Neural crest cell (in vitro differentiated cells): ENCODE data around the gene WIPF2. TPM values are rescaled to one million over a fixed set of nuclear protein-coding genes. Genes with fewer than 3 reads are reported as not detected.
"Not testable (repeated sequence)": the region's sequence is repeated elsewhere in the genome, so short reads cannot be mapped to it uniquely, and the experiment has no call there.

ENCODE experiments used
- DNase-seq: peaks from one replicate; pipeline ENCODE4 v3.0.0; 2021; ENCODE audit warnings: low read depth, mixed read lengths, low spot score
- H3K27ac Mint-ChIP-seq: one replicate; pipeline ENCODE4 v1.8.0; 2021; ENCODE audit warnings: mild to moderate bottlenecking, mixed read lengths; ENCODE audit not compliant: unreplicated experiment
- H3K27me3 Mint-ChIP-seq: 2 replicates; pipeline ENCODE4 v1.8.0; 2021; ENCODE audit warnings: low read depth, mild to moderate bottlenecking, mixed read lengths
- H3K36me3 Mint-ChIP-seq: 2 replicates; pipeline ENCODE4 v1.8.0; 2021; ENCODE audit warnings: low read depth, mild to moderate bottlenecking, mixed read lengths
- H3K4me1 Mint-ChIP-seq: 2 replicates; pipeline ENCODE4 v1.8.0; 2021; ENCODE audit warnings: mixed read lengths
- H3K4me3 Mint-ChIP-seq: one replicate; pipeline ENCODE4 v1.8.0; 2021; ENCODE audit warnings: mild to moderate bottlenecking, mixed read lengths
- H3K9me3 Mint-ChIP-seq: 2 replicates; pipeline ENCODE4 v1.8.0; 2021; ENCODE audit warnings: mixed read lengths
- total RNA-seq: library from RNA; stranded (reverse); gene quantifications from 2 replicates; pipeline ENCODE4 v1.2.1, GENCODE V29; 2021
- TF ChIP-seq, protein P1 (sequence below): fragments of 200-600 bp; sonication (generic); conservative IDR thresholded peaks from 2 replicates; pipeline ENCODE4 v1.5.0; 2021; ENCODE audit warnings: antibody characterized with exemption, mild to moderate bottlenecking

Gene WIPF2
- total RNA-seq, 1 donor from 2014 or later = 28.7 TPM

DNA sequence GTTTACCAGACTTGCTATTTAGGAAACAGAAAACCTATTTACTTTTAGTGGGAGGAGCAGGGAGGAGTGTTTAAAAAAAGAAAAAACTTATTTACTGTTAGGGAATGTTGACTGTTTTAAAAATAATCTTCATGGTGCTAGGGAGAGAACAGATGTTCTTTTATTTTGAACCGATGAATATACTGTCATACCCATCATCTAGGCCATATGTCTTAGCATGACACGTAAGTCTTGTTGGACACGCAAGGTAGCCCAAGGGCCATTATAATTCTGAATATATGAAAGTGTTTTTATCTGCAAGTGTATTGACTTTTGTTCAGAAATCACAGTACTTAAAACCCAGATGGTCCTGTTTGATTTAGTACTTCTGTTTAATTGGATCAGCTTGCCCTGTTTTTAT is 11.6 kb downstream of the WIPF2 start:
- TF ChIP-seq, protein P1, sequence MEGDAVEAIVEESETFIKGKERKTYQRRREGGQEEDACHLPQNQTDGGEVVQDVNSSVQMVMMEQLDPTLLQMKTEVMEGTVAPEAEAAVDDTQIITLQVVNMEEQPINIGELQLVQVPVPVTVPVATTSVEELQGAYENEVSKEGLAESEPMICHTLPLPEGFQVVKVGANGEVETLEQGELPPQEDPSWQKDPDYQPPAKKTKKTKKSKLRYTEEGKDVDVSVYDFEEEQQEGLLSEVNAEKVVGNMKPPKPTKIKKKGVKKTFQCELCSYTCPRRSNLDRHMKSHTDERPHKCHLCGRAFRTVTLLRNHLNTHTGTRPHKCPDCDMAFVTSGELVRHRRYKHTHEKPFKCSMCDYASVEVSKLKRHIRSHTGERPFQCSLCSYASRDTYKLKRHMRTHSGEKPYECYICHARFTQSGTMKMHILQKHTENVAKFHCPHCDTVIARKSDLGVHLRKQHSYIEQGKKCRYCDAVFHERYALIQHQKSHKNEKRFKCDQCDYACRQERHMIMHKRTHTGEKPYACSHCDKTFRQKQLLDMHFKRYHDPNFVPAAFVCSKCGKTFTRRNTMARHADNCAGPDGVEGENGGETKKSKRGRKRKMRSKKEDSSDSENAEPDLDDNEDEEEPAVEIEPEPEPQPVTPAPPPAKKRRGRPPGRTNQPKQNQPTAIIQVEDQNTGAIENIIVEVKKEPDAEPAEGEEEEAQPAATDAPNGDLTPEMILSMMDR = no peak
- Mint-ChIP-seq H3K4me1 (no peaks in the 10 kb centered on the region), H3K27me3 (no peaks in the 10 kb centered on the region), H3K27ac (no peak overlapping the region), H3K4me3 (no peak overlapping the region), H3K9me3 (no peaks in the 10 kb centered on the region), H3K36me3 (peaks cover 4% of the 10 kb centered on the region)
- no peak for DNase-seq

DNA sequence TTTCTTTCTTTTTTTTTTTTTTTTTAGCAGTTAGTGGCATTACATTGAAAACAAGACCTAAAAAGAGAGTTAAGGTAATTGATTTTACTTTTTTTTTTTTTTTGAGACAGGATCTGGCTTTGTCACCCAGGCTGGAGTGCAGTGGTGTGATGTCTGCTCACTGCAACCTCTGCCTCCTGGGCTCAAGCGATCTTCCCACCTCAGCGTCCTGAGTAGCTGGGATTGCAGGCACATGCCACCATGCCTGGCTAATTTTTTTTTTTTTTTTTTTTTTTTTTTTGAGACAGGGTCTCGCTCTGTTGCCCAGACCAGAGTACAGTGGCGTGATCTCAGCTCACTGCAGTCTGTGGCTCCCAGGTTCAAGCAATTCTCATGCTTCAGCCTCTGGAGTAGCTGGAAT is 12.8 kb downstream of the WIPF2 start:
- not testable (repeated sequence) for H3K9me3 Mint-ChIP-seq, H3K36me3 Mint-ChIP-seq, H3K27me3 Mint-ChIP-seq, DNase-seq, H3K4me1 Mint-ChIP-seq, H3K4me3 Mint-ChIP-seq, H3K27ac Mint-ChIP-seq

DNA sequence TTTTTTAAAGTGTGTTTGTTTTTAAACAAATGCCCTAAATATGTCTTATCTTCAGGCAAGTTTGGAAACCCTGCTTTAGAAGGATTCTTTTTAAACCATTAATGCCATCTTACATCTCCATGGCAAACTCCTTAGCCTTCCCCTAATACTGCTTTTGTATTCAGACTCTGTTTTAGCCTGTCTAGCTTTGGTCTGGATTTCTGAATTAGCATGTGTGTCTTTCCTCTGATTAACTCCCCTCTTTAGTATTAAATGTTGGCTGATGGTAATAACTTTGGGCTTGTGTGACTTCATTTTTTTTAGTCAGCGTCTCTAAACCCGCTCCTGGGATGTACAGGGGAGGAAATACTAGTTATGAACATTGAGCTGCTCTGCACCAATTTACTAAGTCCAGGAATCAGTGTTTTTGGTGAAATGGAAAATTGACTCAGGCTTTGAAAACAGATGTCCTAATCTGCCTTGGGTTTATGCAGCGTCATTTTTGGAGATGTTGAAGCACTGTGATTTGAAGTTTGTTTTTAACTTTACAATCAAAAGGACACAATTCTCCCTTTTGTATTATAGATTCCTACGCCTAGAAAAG is 22.2 kb downstream of the WIPF2 start:
- Mint-ChIP-seq H3K4me1 (peaks cover 19% of the 10 kb centered on the region), H3K9me3 (no peaks in the 10 kb centered on the region), H3K27me3 (no peaks in the 10 kb centered on the region), H3K4me3 (no peak overlapping the region), H3K27ac (no peak overlapping the region), H3K36me3 (no peaks in the 10 kb centered on the region)
- TF ChIP-seq, protein P1 = no peak
- no peak for DNase-seq

DNA sequence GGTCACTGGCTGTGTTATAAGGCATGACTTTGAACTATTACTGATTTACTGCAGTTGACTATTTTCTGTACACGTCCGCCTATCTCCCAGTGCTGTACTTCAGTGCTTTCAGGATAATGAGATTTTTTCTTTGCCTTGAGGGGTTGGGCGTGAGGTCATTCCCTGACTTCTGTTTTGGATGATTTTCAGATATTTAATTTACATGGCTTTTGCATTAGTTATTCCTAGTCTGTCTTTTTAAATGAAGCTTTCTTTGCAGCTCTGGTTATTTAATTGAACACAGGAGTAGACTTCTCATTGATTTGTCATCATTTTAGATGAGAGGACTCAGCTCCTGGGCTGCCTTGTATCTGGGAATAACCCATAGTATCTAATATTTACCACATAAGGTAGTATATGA is 23.7 kb downstream of the WIPF2 start:
- peaks cover 19% of the 10 kb centered on the region for H3K4me1 Mint-ChIP-seq
- no peak for DNase-seq
- no peak overlapping the region for H3K27ac Mint-ChIP-seq
- H3K4me3 Mint-ChIP-seq = no peak overlapping the region
- H3K36me3 Mint-ChIP-seq = no peaks in the 10 kb centered on the region
- H3K27me3 Mint-ChIP-seq = no peaks in the 10 kb centered on the region
- TF ChIP-seq, protein P1 = no peak
- H3K9me3 Mint-ChIP-seq = no peaks in the 10 kb centered on the region

DNA sequence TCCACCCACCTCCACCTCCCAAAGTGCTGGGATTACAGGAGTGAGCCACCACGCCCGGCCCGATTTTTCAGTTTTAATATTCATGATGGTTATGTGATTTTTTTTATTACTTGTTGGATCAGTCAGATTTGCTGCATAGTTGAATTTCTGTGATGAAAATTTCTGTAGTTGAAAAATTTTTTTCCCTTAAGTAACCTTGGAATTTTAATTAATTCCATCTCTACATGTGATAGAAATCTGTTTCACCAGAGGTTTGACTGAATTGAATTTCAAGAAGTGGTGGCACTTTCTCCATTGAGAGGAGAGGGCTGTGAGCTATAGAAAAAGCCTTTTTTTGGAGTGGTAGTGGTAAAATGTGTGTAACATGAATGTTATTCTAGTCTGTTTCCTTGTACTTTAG is 24.7 kb downstream of the WIPF2 start:
- TF ChIP-seq, protein P1 = no peak

DNA sequence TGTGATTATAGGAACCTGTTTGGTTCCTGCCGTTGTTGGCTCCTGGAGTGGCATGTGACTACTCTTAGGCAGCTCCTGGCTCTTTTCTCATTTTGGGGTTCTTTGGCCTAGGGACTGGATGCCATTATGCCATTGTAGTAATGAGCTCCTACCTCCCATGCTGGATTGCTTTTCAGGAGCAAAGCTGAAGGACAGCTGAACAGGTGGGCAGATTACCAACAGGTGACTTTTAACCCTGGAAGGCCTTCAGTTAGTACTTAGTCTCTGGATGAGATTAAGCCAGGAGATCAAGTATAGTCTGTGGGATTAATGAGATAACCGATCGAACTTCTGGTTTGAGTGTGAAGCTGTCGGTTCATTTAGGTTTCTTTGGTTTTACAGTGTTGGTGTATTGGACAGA is 25.2 kb downstream of the WIPF2 start:
- H3K27ac Mint-ChIP-seq = peak overlapping the region; percentile 76
- no peaks in the 10 kb centered on the region for H3K36me3 Mint-ChIP-seq
- DNase-seq = no peak
- H3K27me3 Mint-ChIP-seq = no peaks in the 10 kb centered on the region
- no peaks in the 10 kb centered on the region for H3K9me3 Mint-ChIP-seq
- no peak overlapping the region for H3K4me3 Mint-ChIP-seq
- peaks cover 28% of the 10 kb centered on the region for H3K4me1 Mint-ChIP-seq
- TF ChIP-seq, protein P1 = no peak

More for the DNA sequence above, 24.7 kb downstream of the WIPF2 start:
- Mint-ChIP-seq H3K9me3 (no peaks in the 10 kb centered on the region), H3K4me1 (peaks cover 23% of the 10 kb centered on the region), H3K27me3 (no peaks in the 10 kb centered on the region), H3K4me3 (no peak overlapping the region), H3K36me3 (no peaks in the 10 kb centered on the region), H3K27ac (peak overlapping the region; percentile 76)
- DNase-seq = no peak
